Activated naive CD8-positive, alpha-beta T cell treated with anti-CD3 and anti-CD28 coated beads for 36 hours (primary cell): ENCODE measurements around the gene IP6K1. TPM values are rescaled to one million over a fixed set of nuclear protein-coding genes. Genes with fewer than 3 reads are reported as not detected.
"Not testable (repeated sequence)": the region's sequence is repeated elsewhere in the genome, so short reads cannot be mapped to it uniquely, and the experiment has no call there.

Experiments
- DNase-seq: peaks from one replicate; pipeline ENCODE4 v3.0.0; 2021
- H3K27ac Mint-ChIP-seq: one replicate; pipeline ENCODE4 v1.8.0; 2022; ENCODE audit warnings: mild to moderate bottlenecking, moderate library complexity, mixed read lengths
- H3K27me3 Mint-ChIP-seq: one replicate; pipeline ENCODE4 v1.8.0; 2022; ENCODE audit warnings: mild to moderate bottlenecking, mixed read lengths
- H3K36me3 Mint-ChIP-seq: one replicate; pipeline ENCODE4 v1.8.0; 2021; ENCODE audit warnings: mild to moderate bottlenecking, mixed read lengths
- H3K4me1 Mint-ChIP-seq: one replicate; pipeline ENCODE4 v1.8.0; 2021; ENCODE audit warnings: mixed read lengths
- H3K4me3 Mint-ChIP-seq: one replicate; pipeline ENCODE4 v1.8.0; 2022; ENCODE audit warnings: mild to moderate bottlenecking, moderate library complexity, mixed read lengths
- H3K9me3 Mint-ChIP-seq: one replicate; pipeline ENCODE4 v1.8.0; 2022; ENCODE audit warnings: mixed read lengths
- total RNA-seq, 2 experiments: library from RNA; stranded (reverse); gene quantifications; one replicate each; pipeline ENCODE4 v1.2.3, GENCODE V29; 2021

Gene IP6K1
- 10 to 100 TPM; 24.1 to 30.6 TPM for total RNA-seq

DNA sequence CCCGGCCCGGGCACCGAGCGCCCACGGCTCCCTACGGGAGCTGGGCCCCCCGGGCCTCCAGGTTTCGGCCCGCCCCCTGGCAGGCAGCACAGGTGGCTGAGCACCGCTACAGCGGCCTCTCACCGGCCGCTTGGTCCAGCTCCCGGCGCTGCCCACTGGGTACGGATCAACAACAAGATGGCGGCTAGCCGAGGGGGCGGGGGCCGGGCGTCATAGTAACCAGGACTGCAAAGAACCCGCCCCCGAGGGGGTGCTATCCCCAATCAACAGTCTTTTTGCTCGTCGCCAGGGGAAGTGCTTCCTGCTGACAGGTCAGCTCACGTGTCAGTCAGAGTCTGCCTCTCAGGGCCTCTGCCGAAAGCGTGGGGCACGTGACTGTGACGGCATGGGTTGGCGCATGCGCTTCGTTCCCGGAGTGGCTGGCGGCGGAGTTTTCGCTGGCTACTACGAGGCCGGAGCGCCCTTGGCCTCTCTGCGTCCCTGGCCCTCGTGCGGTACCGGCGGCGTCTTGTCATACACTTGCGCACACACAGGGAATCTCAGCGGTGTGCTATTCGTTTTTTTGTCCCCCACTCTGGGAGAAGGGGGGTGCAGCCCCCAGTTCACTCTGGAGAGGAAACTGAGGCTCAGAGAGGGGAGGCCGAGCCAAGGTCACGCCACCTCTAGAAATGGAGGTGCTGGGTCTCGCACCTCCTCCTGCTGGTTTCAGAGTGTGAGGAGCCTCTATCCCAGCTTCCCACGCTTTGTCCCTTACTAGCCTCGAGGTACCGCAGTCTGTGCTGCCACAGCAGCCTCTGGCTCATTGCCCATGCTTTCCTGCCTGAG, at the start of gene IP6K1:
Gene IP6K1 (minus strand): TSS at position 186 of the 825 bp plus-strand sequence. CDS start 38,502 bp downstream, outside the sequence.
- Mint-ChIP-seq H3K36me3 (peaks cover 13% of the 10 kb centered on the region), H3K27me3 (no peaks in the 10 kb centered on the region), H3K4me3 (peak within 1 kb of the TSS; percentile 87), H3K4me1 (peaks cover 33% of the 10 kb centered on the region), H3K9me3 (no peaks in the 10 kb centered on the region), H3K27ac (peak within 1 kb of the TSS; percentile 93)
- DNase-seq = peak; percentile 99

DNA sequence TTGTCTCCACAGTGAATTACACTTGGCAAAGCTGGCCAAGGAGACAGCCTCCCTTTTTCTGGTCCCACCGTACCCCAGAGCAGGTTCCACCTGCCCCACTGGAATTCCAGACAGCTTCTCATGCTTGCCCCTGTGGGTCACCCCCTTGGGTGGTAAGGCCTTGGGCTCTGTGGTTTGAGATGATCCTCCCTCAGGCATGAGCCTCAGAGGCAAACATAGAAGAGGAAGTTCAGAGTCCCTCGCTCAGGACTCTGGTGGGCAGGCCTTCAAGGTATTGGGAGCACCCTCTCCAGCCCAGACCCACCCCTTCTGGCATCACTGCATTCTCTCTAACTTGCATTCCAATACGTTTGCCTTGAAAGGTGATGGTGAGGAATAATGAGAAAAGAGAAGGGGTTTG, 45.0 kb upstream of the IP6K1 start:
- Mint-ChIP-seq H3K27me3 (no peaks in the 10 kb centered on the region), H3K4me3 (no peak overlapping the region), H3K27ac (no peak overlapping the region), H3K4me1 (no peaks in the 10 kb centered on the region), H3K9me3 (no peaks in the 10 kb centered on the region), H3K36me3 (peaks cover 16% of the 10 kb centered on the region)
- DNase-seq = no peak

DNA sequence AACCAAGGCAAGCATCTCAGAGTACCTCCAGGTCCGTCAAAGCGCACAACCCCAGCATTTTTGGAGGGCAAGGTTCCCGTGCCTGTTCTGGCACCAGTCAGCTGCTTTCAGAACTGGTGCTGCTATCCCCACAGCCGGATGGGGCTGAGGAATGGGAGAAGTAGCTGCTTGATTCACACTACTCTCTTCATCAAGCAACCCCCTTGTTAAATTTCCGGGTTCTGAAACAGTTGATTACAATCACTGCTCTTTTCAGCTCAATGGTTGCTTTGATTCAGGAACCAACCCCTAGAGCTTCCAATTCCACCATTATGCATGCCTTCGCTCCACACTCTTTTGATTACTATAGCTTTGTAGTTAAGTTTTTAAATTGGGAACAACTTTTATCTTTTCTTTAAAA, 39.7 kb upstream of the IP6K1 start:
- no peak for DNase-seq
- Mint-ChIP-seq H3K36me3 (peaks cover 5% of the 10 kb centered on the region), H3K27me3 (no peaks in the 10 kb centered on the region), H3K27ac (no peak overlapping the region), H3K4me1 (no peaks in the 10 kb centered on the region), H3K9me3 (no peaks in the 10 kb centered on the region), H3K4me3 (no peak overlapping the region)

DNA sequence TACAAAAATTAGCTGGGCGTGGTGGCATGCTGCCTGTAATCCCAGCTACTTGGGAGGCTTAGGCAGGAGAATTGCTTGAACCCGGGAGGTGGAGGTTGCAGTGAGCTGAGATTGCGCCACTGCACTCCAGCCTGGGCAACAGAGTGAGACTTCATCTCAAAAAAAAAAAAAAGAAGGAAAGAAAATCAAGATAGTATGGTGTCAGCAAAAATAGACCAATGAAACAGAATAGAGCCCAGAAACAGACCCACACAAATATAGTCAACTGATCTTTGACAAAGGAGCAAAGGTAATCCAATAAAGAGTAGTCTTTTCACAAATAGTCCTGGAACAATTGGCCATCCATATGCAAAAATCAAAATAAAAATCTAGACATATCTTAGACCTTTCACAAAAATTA, 36.8 kb upstream of the IP6K1 start:
- not testable (repeated sequence) for H3K27ac Mint-ChIP-seq, H3K4me1 Mint-ChIP-seq, DNase-seq, H3K4me3 Mint-ChIP-seq, H3K9me3 Mint-ChIP-seq, H3K36me3 Mint-ChIP-seq, H3K27me3 Mint-ChIP-seq

DNA sequence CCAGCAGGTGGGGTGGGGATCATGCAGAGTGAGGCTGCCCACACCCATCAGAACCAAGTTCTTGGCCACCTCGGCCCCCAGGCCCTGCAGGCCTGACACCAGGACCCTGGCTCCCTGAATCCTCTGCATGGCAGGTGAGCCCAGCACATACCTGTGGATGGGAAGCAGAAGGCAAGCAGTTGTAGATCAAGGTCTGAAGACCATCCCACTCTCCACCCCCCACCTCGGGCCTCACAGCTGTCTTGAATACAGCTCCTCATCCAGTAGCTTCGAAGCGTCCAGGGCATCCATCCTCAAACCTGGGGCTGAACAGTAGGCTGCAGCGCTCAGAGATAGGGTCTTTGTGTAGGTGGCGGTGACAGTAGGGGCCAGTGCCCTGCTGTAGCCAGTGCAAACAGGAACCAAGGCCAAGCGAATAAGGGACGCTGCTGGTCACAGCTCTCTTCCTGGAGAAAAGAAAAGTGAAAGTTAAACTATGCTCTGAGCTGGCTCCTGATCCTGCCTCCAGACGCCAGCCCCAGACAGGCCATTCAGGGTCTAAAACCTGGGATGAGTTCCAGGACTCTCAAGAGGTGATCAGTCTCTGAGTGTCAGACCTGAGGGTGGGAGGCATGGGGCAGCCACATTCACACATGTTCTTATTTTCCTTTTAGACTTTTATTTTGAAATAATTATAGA, 27.3 kb upstream of the IP6K1 start, which contains the start of gene UBA7:
Gene UBA7 (minus strand): TSS at position 457 of the 678 bp plus-strand sequence. CDS start 166 bp downstream, at position 291.
- H3K36me3 Mint-ChIP-seq = peaks cover 6% of the 10 kb centered on the region
- peaks cover 30% of the 10 kb centered on the region for H3K4me1 Mint-ChIP-seq
- peak; percentile 48 for DNase-seq
- no peaks in the 10 kb centered on the region for H3K27me3 Mint-ChIP-seq
- peak within 1 kb of the TSS; percentile 93 for H3K27ac Mint-ChIP-seq
- H3K9me3 Mint-ChIP-seq = no peaks in the 10 kb centered on the region
- peak within 1 kb of the TSS; percentile 90 for H3K4me3 Mint-ChIP-seq

DNA sequence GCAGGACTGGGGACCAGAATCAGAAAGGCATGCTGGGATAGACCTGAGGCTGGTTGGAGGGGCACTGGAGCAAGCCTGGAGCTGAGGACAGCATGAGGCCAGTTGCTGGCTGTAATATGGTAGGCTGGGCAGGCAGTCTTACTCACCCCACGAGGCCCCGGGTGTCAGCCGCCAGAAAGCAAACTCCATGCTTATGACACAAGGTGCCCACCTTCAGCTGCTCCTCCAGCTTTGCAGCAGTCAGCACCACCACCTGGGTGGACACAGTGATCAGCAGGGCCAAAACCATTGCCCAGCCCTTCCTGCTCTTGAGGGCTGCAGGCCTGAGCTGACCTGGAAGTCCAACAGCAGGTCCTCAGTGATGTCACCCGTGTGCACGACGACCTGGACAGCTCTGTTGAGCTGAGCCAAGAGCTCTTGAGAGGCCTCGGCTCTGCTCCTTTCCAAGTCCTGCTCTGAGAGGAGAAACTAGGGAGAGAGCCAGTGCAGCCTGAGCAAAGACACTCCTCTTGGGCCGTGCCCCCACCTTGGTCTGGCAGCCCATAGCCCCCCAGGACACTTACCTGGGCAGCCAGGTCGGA, 26.7 kb upstream of the IP6K1 start:
- H3K4me3 Mint-ChIP-seq = peak overlapping the region; percentile 90
- H3K9me3 Mint-ChIP-seq = no peaks in the 10 kb centered on the region
- peaks cover 6% of the 10 kb centered on the region for H3K36me3 Mint-ChIP-seq
- no peak for DNase-seq
- no peaks in the 10 kb centered on the region for H3K27me3 Mint-ChIP-seq
- peak overlapping the region; percentile 93 for H3K27ac Mint-ChIP-seq
- H3K4me1 Mint-ChIP-seq = peaks cover 37% of the 10 kb centered on the region

DNA sequence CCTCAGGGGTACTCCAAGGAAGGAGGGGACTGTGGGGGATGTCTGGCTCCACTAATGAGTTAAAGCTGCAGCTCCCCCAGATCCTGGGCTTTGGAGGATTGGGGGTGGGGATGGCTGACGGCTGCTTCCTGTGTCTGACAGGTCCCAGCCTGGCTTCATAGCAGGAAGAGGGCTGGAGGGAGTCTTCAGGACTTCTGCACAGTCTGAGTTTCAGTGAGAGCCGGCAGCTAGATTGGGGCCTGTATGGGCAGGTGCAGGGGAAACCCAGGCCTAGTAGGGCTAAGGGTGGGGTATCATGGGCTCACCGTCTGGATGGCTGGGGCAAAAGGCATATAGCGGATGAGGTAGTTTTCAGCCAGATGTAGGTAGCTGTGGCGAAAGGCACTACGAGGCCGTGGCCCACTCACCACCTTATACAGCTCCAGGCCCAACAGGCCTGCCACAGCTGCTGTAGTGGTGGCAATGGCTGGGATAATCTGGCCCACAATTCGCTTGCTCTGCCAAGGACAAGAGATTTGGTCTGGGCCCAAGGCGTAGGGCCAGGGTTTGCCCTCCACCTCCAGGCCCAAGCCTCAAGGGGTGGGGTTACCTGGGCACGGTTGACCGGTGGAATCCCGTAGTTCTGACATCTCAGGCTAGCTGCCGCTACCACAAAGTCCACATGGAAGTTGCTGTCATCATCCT, 21.2 kb upstream of the IP6K1 start:
- peak overlapping the region; percentile 82 for H3K27ac Mint-ChIP-seq
- H3K4me1 Mint-ChIP-seq = peaks cover 62% of the 10 kb centered on the region
- no peak for DNase-seq
- peaks cover under 1% of the 10 kb centered on the region for H3K27me3 Mint-ChIP-seq
- peaks cover 6% of the 10 kb centered on the region for H3K36me3 Mint-ChIP-seq
- H3K9me3 Mint-ChIP-seq = no peaks in the 10 kb centered on the region
- H3K4me3 Mint-ChIP-seq = no peak overlapping the region

DNA sequence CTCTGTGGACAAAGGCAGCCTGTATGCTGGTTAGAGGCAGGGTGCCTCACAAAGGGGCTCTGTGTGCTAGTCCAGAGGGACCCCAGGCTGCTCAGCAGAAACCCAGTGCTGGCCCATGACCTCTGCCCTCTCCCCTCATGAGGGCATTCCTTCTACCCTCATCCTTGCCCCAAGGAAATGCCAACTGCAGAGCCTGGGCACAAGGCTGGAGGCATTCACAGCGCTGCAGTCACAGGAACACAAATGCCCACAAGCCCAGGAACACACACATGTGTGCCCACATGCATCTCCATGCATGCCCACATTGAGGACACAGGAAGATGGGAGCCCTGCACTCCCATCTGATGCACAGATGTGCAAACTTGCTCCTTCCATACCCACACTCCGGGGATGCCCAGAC, 20.5 kb upstream of the IP6K1 start:
- Mint-ChIP-seq H3K27ac (peak overlapping the region; percentile 82), H3K36me3 (peaks cover 6% of the 10 kb centered on the region), H3K4me1 (peaks cover 60% of the 10 kb centered on the region), H3K9me3 (no peaks in the 10 kb centered on the region), H3K4me3 (no peak overlapping the region), H3K27me3 (peaks cover 7% of the 10 kb centered on the region)
- DNase-seq = no peak

DNA sequence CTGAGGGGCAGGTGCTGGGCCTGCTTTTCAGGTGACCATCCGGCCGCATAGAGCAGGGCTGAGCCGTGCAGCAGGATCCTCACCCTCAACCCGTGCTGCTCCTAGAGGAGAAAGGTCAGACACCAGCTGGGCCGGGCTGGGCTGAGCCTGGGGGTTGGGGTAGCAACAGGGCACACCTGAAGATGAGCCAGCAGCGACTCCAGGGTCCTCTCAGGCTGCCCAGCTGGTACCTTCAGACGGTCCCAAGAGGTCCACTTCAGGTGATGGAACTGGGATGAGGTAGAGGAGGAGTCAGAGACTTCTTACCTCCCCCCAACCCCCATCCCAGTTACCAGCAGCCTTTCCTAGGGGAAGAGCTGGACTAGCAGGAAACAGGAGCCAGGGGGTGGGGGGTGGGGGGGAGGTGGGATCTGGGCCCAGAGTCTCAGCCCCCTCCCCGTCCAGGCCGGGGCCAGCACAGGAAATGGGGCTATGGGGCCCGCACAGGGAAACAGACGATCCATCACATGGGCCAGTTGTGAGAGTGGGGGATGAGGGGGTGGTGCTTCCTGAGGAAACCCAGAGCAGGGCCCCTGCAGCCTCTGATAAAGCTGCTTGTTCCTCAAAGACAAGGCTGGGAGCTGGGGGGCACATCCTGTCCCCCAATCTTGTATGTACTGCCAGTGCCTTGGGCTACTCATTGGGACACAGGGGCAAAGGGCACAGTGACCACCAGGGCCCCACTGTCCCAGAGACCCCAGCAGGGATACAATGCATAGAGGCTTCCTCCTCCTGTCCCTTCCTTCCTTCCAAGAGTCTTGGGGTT, 19.8 kb upstream of the IP6K1 start:
- Mint-ChIP-seq H3K27ac (peak overlapping the region; percentile 77), H3K4me3 (no peak overlapping the region), H3K9me3 (no peaks in the 10 kb centered on the region), H3K4me1 (peaks cover 55% of the 10 kb centered on the region), H3K36me3 (peaks cover 2% of the 10 kb centered on the region), H3K27me3 (peaks cover 15% of the 10 kb centered on the region)
- DNase-seq = peak; percentile 53

DNA sequence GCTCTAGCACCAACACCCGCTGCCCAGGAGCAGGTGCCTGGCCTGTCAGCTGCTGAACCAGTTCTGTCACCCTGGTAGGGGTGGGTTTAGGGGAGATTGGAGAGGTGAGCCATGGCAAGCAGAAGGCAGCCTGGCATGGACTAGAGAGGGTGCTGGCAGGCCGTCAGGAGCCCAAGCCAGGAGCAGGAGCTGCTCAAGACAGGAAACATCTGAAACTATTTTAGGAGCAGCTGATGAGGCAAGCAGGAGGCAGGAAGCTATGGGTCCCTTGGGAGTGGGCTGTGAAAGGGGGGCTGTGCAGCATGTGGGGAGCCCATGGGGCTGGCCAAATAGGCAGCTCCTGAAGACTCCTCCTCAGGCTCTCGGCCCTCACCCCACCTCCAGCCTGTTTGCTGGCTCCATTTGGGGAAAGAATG, 19.0 kb upstream of the IP6K1 start:
- Mint-ChIP-seq H3K4me3 (no peak overlapping the region), H3K36me3 (peaks cover 2% of the 10 kb centered on the region)

DNA sequence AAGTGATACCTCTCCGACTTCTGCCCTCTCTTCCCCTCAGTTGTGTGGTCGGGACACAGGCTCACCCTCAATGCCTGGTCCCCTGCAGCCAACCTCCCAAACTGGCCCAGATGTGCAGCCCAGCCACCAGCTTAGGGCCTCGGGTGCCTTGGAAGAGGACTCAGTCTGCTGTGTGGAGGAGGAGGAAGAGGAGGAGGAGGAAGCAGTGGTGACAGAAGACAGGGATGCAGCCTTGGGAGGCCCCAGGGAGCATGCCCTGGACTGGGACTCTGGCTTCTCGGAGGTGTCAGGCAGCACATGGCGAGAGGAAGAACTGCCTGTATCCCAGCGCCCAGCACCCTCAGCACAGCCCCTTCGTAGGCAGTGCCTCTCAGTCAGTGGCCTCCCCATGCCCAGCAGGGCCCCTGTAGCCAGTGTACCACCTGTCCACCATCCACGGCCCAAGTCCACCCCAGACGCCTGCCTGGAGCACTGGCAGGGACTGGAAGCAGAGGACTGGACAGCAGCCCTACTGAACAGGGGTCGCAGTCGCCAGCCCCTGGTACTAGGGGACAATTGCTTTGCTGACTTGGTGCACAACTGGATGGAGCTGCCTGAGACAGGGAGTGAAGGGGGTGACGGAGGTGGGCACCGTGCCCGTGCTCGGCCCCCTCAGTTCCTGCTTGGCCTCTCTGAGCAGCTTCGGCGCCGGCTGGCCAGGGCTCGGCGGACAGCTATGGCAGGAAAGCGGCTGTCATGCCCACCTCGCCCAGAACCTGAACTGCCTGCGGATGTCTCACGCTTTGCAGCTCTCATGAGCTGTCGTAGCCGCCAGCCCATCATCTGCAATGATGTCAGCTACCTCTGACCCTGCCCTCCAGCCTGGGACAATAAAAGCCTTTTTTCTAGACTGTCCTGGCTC, 18.0 kb upstream of the IP6K1 start:
- H3K4me3 Mint-ChIP-seq = peak overlapping the region; percentile 78
- H3K4me1 Mint-ChIP-seq = peaks cover 53% of the 10 kb centered on the region
- H3K27me3 Mint-ChIP-seq = peaks cover 21% of the 10 kb centered on the region
- no peak for DNase-seq
- H3K9me3 Mint-ChIP-seq = no peaks in the 10 kb centered on the region
- no peaks in the 10 kb centered on the region for H3K36me3 Mint-ChIP-seq
- no peak overlapping the region for H3K27ac Mint-ChIP-seq

More for the DNA sequence above, 19.0 kb upstream of the IP6K1 start:
- Mint-ChIP-seq H3K27ac (peak overlapping the region; percentile 77), H3K4me1 (peaks cover 55% of the 10 kb centered on the region), H3K27me3 (peaks cover 19% of the 10 kb centered on the region), H3K9me3 (no peaks in the 10 kb centered on the region)
- DNase-seq = no peak

DNA sequence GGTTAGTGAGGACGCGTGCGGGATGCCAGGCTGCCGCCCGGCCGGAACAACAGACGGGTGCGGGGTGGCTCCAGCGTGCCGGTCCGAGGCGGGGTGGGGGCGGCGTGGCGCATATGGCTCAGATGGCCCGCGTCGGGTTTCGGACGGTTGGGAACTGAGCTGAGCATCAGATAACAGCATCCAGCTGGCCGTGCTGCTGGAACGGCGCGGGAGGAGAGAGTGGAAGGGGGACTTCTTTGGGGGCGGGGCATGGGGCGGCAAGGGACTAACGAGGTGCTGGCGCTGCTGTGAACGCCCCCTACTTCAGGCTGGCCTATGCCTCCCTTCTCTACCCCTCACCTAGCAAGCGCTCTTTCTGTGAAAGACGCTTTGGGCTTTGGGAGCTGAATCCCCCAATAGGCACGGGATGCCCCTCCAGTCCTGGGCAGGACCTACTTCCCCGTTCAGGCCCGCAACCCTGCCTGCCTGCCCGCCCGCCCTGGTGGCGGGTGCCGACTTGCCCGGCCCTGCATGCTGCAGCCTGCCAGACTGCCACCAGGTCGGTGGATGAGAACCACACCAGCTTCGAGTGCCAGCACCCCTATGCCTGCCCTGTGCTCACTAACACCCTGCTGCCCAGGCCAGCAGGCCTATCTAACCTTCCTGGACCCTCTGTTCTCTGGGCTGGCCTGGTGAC, 17.3 kb upstream of the IP6K1 start:
- H3K27me3 Mint-ChIP-seq = peaks cover 21% of the 10 kb centered on the region
- no peaks in the 10 kb centered on the region for H3K36me3 Mint-ChIP-seq
- peak; percentile 58 for DNase-seq
- peak overlapping the region; percentile 78 for H3K4me3 Mint-ChIP-seq
- peak overlapping the region; percentile 42 for H3K27ac Mint-ChIP-seq
- H3K9me3 Mint-ChIP-seq = no peaks in the 10 kb centered on the region
- H3K4me1 Mint-ChIP-seq = peaks cover 50% of the 10 kb centered on the region
